Epithelial cell of esophagus (primary cell): ENCODE data around the gene GBP5.
A peak's percentile ranks its signal among the peaks of the same experiment; 100 is the strongest.

ENCODE experiments used
- DNase-seq: peaks from one replicate; pipeline ENCODE4 v3.0.0; 2010; ENCODE audit warnings: low read depth
- H3K4me3 ChIP-seq: 2 replicates; pipeline ENCODE4 v1.5.1; 2011; ENCODE audit warnings: mild to moderate bottlenecking, low read length, control low read depth
- CTCF ChIP-seq: IDR thresholded peaks from 2 replicates; pipeline ENCODE4 v1.5.1; 2011; ENCODE audit warnings: low read depth, mild to moderate bottlenecking, low read length, control low read depth, inconsistent platforms; ENCODE audit not compliant: insufficient read depth; ENCODE audit errors: missing control alignments

Gene GBP5

GRCh38 chr1:89279011-89279466 lies 6.4 kb upstream of the GBP5 start:
- no peak for DNase-seq
- no peak overlapping the region for H3K4me3 ChIP-seq
- TF ChIP-seq CTCF = no peak

GRCh38 chr1:89277725-89278124 lies 5.1 kb upstream of the GBP5 start:
- peak; percentile 63 for DNase-seq
- H3K4me3 ChIP-seq = no peak overlapping the region

GRCh38 chr1:89276690-89277089 lies 4.0 kb upstream of the GBP5 start:
- no peak overlapping the region for H3K4me3 ChIP-seq
- TF ChIP-seq CTCF = no peak
- DNase-seq = no peak

More at GRCh38 chr1:89277725-89278124, 5.1 kb upstream of the GBP5 start:
- TF ChIP-seq CTCF = no peak

GRCh38 chr1:89274411-89274857 lies 1.8 kb upstream of the GBP5 start:
- no peak for TF ChIP-seq CTCF
- H3K4me3 ChIP-seq = no peak overlapping the region
- peak; percentile 89 for DNase-seq

- H3K4me3 ChIP-seq = no peak overlapping the region
- DNase-seq = no peak
- TF ChIP-seq CTCF = no peak
Observed at GRCh38 chr1:89273324-89273778, 691 bp upstream of the GBP5 start.

- no peak overlapping the region for H3K4me3 ChIP-seq
- DNase-seq = peak; percentile 92
- TF ChIP-seq CTCF = no peak
Observed at GRCh38 chr1:89271341-89272015, 1.2 kb downstream of the GBP5 start.

GRCh38 chr1:89270423-89270822 lies 2.2 kb downstream of the GBP5 start:
- no peak overlapping the region for H3K4me3 ChIP-seq
- no peak for TF ChIP-seq CTCF
- DNase-seq = no peak
